Keratinocyte (primary cell): ENCODE results near the gene TMPRSS6. TPM values are rescaled to one million over a fixed set of nuclear protein-coding genes. Genes with fewer than 3 reads are reported as not detected.

Experiments
- DNase-seq: peaks from one replicate; pipeline ENCODE4 v3.0.0-alpha.2; 2011; ENCODE audit warnings: low read depth, missing footprints, low spot score
- FAIRE-seq: peaks from 2 replicates; lab custom pipeline; 2011; peaks lifted over from hg19 to GRCh38; lab: Jason Lieb, UNC
- H2AFZ ChIP-seq: 2 replicates; pipeline ENCODE4 v1.6.0; 2012; ENCODE audit warnings: low read length, control low read depth, inconsistent platforms; ENCODE audit not compliant: control insufficient read depth
- H3K27ac ChIP-seq: 2 replicates; pipeline ENCODE4 v1.5.1; 2011; ENCODE audit warnings: low read length; ENCODE audit not compliant: control insufficient read depth, insufficient read depth
- H3K27me3 ChIP-seq: 3 replicates; pipeline ENCODE4 v1.6.0; 2011; ENCODE audit warnings: low read length; ENCODE audit not compliant: control insufficient read depth, insufficient read depth; ENCODE audit errors: extremely low read depth
- H3K36me3 ChIP-seq, 2 experiments: 2 replicates in 1 of 2; 3 replicates in 1 of 2; pipeline ENCODE4 v1.5.1; 2011; ENCODE audit warnings: low read length in 2 of 2, mild to moderate bottlenecking in 1 of 2; ENCODE audit not compliant: control insufficient read depth in 2 of 2, insufficient read depth in 2 of 2; ENCODE audit errors: extremely low read depth in 1 of 2
- H3K4me1 ChIP-seq: 3 replicates; pipeline ENCODE4 v1.5.1; 2011; ENCODE audit warnings: low read length; ENCODE audit not compliant: control insufficient read depth, insufficient read depth; ENCODE audit errors: extremely low read depth
- H3K4me2 ChIP-seq: 3 replicates; pipeline ENCODE4 v1.6.0; 2011; ENCODE audit warnings: low read depth, low read length; ENCODE audit not compliant: control insufficient read depth, insufficient read depth; ENCODE audit errors: extremely low read depth
- H3K4me3 ChIP-seq, 3 experiments: fragments of 200-600 bp in 1 of 3; sonication (generic) in 1 of 3; 2 replicates in 2 of 3; 3 replicates in 1 of 3; pipeline ENCODE4 v1.5.1; 2011 to 2016; ENCODE audit warnings: low read length in 3 of 3, mild to moderate bottlenecking in 3 of 3, control low read depth in 2 of 3, inconsistent platforms in 1 of 3, low read depth in 1 of 3, mixed read lengths in 1 of 3, mixed run types in 1 of 3, moderate library complexity in 1 of 3; ENCODE audit not compliant: control insufficient read depth in 2 of 3, insufficient read depth in 2 of 3; ENCODE audit errors: extremely low read depth in 1 of 3
- H3K79me2 ChIP-seq: 2 replicates; pipeline ENCODE4 v1.6.0; 2012; ENCODE audit warnings: low read length; ENCODE audit not compliant: control insufficient read depth, insufficient read depth
- H3K9ac ChIP-seq: 3 replicates; pipeline ENCODE4 v1.6.0; 2011; ENCODE audit warnings: low read length; ENCODE audit not compliant: control insufficient read depth, insufficient read depth; ENCODE audit errors: extremely low read depth
- H3K9me1 ChIP-seq: 3 replicates; pipeline ENCODE4 v1.6.0; 2011; ENCODE audit warnings: low read length; ENCODE audit not compliant: control insufficient read depth, insufficient read depth; ENCODE audit errors: extremely low read depth
- H3K9me3 ChIP-seq: 2 replicates; pipeline ENCODE4 v1.5.1; 2012; ENCODE audit warnings: low read depth, low read length; ENCODE audit not compliant: control insufficient read depth
- H4K20me1 ChIP-seq: 3 replicates; pipeline ENCODE4 v1.6.0; 2011; ENCODE audit warnings: low read length; ENCODE audit not compliant: control insufficient read depth, insufficient read depth; ENCODE audit errors: extremely low read depth
- EZH2 ChIP-seq: IDR thresholded peaks from one replicate; pipeline ENCODE4 v1.6.1; 2012; ENCODE audit warnings: inconsistent platforms, mild to moderate bottlenecking, low read length, moderate library complexity
- dilution Hi-C: fragments of 300-500 bp; cut with MboI; formaldehyde crosslinking; loops from one replicate; pipeline ENCODE4 v1.7.0; 2020; ENCODE audit warnings: low sequenced_read_pairs; ENCODE audit not compliant: extremely low pct_ligation_motif_present
- polyA plus RNA-seq, 5 experiments: library from polyadenylated mRNA; depleted of rRNA in 3 of 5; stranded (reverse) in 3 of 5; stranded (forward) in 1 of 5; unstranded in 1 of 5; fragments of >200 nt; gene quantifications; 1 replicate in 1 of 5; 2 replicates in 3 of 5; 3 replicates in 1 of 5; pipeline versions ENCODE4 v1.2.1 to v1.2.3, GENCODE V29; 2011 to 2012; ENCODE audit warnings: missing spikeins in 2 of 5, low read depth in 1 of 5, low replicate concordance in 1 of 5
- TF ChIP-seq, protein P1 (sequence below), 3 experiments: IDR thresholded peaks in 1 of 3; conservative IDR thresholded peaks in 1 of 3; optimal IDR thresholded peaks in 1 of 3; 2 replicates in 2 of 3; 3 replicates in 1 of 3; pipeline versions ENCODE3 to v1.5.1; 2011; ENCODE audit warnings: low read length in 3 of 3, mild to moderate bottlenecking in 3 of 3, moderate library complexity in 2 of 3, control low read depth in 1 of 3, inconsistent platforms in 1 of 3; ENCODE audit not compliant: insufficient read depth in 2 of 3; ENCODE audit errors: extremely low read depth in 1 of 3

Gene TMPRSS6
- polyA plus RNA-seq, 1 donor (not counting 4 experiments of a cell fraction or from before 2014, with no cell fraction given): not detected

- H3K27ac ChIP-seq: no peak overlapping the region
- H3K4me2 ChIP-seq: no peak overlapping the region
- dilution Hi-C loops: no loop called here
- no peaks in the 10 kb centered on the region for H4K20me1 ChIP-seq
- DNase-seq (no peak), FAIRE-seq (no peak)
- no peaks in the 10 kb centered on the region for H3K27me3 ChIP-seq
- H3K9me3 ChIP-seq: no peaks in the 10 kb centered on the region
- H3K9ac ChIP-seq: no peak overlapping the region
- no peak overlapping the region for H2AFZ ChIP-seq
- H3K4me3 ChIP-seq: no peak overlapping the region
- H3K9me1 ChIP-seq: no peaks in the 10 kb centered on the region
- no peak for TF ChIP-seq EZH2
- TF ChIP-seq, protein P1, sequence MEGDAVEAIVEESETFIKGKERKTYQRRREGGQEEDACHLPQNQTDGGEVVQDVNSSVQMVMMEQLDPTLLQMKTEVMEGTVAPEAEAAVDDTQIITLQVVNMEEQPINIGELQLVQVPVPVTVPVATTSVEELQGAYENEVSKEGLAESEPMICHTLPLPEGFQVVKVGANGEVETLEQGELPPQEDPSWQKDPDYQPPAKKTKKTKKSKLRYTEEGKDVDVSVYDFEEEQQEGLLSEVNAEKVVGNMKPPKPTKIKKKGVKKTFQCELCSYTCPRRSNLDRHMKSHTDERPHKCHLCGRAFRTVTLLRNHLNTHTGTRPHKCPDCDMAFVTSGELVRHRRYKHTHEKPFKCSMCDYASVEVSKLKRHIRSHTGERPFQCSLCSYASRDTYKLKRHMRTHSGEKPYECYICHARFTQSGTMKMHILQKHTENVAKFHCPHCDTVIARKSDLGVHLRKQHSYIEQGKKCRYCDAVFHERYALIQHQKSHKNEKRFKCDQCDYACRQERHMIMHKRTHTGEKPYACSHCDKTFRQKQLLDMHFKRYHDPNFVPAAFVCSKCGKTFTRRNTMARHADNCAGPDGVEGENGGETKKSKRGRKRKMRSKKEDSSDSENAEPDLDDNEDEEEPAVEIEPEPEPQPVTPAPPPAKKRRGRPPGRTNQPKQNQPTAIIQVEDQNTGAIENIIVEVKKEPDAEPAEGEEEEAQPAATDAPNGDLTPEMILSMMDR (optimal IDR thresholded peaks at IDR 0.05 in 1 of 3, IDR thresholded peaks at IDR 0.05 in 1 of 3, conservative IDR thresholded peaks at IDR 0.05 in 1 of 3; ENCODE audit: extremely low read depth in 1 of 3, insufficient read depth in 2 of 3, low read length in 3 of 3): no peak
- H3K79me2 ChIP-seq: no peaks in the 10 kb centered on the region
- peaks cover 0 to 6% of the 10 kb centered on the region in 2 experiments for H3K36me3 ChIP-seq
- H3K4me1 ChIP-seq: no peaks in the 10 kb centered on the region
Measured at GRCh38 chr22:37057796-37058510, 51.6 kb downstream of the TMPRSS6 start.

DNA sequence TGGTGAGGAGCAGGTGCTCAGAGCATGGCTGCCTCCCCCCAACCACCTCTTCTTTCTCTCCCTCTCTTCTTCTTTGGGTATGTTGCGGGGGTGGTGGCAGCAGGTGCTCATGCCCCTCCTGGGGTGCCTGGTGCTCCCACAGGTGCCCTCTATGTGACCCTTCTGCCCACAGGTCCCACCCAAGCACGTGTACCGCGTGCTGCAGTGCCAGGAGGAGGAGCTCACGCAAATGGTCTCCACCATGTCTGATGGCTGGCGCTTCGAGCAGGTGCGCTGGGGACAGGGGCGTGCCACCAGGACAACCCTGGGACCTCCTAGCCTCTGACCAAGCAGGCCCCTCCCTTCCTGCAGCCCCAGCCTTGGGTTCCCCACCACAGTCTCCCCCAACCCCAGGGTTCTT is 52.3 kb downstream of the TMPRSS6 start:
- no peak for TF ChIP-seq EZH2
- TF ChIP-seq, protein P1 (optimal IDR thresholded peaks at IDR 0.05 in 1 of 3, IDR thresholded peaks at IDR 0.05 in 1 of 3, conservative IDR thresholded peaks at IDR 0.05 in 1 of 3; ENCODE audit: extremely low read depth in 1 of 3, insufficient read depth in 2 of 3, low read length in 3 of 3): no peak
- Histone ChIP-seq H3K79me2 (no peaks in the 10 kb centered on the region), H3K27ac (no peak overlapping the region), H2AFZ (no peak overlapping the region), H3K9me3 (no peaks in the 10 kb centered on the region), H3K4me3 (no peak overlapping the region), H3K27me3 (no peaks in the 10 kb centered on the region), H3K4me2 (no peak overlapping the region), H3K9me1 (no peaks in the 10 kb centered on the region), H3K4me1 (peaks cover 1% of the 10 kb centered on the region), H3K36me3 (peaks cover 0 to 6% of the 10 kb centered on the region in 2 experiments), H4K20me1 (no peaks in the 10 kb centered on the region), H3K9ac (no peak overlapping the region)
- dilution Hi-C loops: no loop called here
- no peak for FAIRE-seq
- no peak for DNase-seq
